AG10803 (cell line): ENCODE data around the gene PINK1.

Experiments
- DNase-seq: peaks from one replicate; pipeline ENCODE4 v3.0.0; 2010; ENCODE audit warnings: low read depth
- H3K4me3 ChIP-seq: 2 replicates; pipeline ENCODE4 v1.5.1; 2011; ENCODE audit warnings: mild to moderate bottlenecking, low read length, control low read depth
- CTCF ChIP-seq: conservative IDR thresholded peaks from 2 replicates; pipeline ENCODE4 v1.5.1; 2011; ENCODE audit warnings: mild to moderate bottlenecking, low read length, control low read depth, inconsistent platforms

PINK1 gene

GRCh38 chr1:20697563-20697962 lies 64.3 kb downstream of the PINK1 start:
- TF ChIP-seq CTCF: no peak
- no peak for DNase-seq
- H3K4me3 ChIP-seq: no peak overlapping the region; the same call in 1 of the 2 replicates

DNA sequence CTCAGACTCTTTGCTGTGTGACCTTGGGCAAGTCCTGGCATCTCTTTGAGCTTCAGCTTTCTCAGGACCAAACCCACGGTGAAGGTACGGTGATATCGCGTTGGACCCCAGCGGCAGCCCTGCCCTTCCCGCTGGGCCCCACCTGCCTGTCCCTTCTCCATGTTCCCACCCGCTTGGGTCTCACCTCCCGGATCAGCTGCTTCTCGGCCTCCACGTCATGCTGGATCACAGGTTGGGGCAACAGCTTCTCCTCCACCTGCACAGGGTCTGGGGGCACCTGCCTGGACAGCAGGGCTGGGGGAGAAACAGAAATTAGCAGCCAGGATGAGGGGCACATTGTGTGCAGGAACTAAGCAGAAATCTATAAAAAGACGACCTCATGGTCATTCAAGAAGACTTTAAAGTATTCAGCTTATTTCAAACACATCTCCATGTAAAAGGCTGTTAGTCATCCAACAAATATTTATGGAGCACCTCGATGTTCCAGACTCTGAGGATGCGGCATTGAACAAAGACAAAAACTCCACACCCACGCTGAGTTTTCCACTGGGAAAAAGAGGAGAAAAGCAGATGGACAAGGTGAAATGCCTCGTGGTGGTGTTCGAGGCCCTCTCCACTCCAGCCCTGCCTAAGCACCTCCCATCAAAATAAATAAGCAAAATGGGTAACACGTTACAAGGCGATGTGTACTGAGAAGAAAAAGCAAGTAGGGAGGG lies 65.1 kb downstream of the PINK1 start:
- peak; percentile 78 for DNase-seq
- TF ChIP-seq CTCF: no peak
- H3K4me3 ChIP-seq: no peak overlapping the region; the same call in 1 of the 2 replicates

GRCh38 chr1:20699558-20699957 lies 66.3 kb downstream of the PINK1 start:
- DNase-seq: no peak
- no peak overlapping the region for H3K4me3 ChIP-seq
- TF ChIP-seq CTCF: no peak

DNA sequence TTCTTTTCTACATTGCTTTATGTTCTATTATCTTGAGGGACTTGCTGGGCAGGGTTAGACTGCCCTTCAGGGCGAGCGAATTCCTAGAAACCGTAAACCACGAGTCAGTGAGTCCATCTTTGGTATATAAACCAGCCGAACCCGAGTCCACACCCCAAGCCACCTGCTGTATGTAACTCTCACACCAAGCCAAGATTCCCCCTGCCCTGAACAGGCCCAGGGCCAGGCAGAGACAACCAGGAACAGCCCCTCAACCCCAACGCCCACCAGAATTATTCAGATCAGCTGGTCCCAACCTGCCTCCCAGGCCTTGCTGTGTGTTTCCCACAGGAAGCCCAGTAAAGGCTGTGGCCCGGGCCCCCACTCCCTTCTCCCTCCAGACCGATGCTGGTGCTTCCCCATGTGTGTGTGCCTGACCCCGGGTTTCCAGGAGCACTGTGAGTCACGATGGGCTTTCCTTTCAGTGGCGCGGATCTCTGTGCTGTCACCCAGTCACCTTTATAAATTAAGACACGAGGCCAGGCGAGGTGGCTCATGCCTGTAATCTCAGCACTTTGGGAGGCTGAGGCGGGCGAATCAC lies 67.5 kb downstream of the PINK1 start:
- TF ChIP-seq CTCF: no peak
- H3K4me3 ChIP-seq: no peak overlapping the region
- DNase-seq: no peak
